OCI-LY1 (cell line): ENCODE data around the gene RADIL.
"Not testable (repeated sequence)": the region's sequence is repeated elsewhere in the genome, so short reads cannot be mapped to it uniquely, and the experiment has no call there.

ENCODE experiments used
- CTCF ChIP-seq: fragments of 200-600 bp; sonication (generic), shearing (Covaris generic); IDR thresholded peaks from 2 replicates; pipeline ENCODE4 v1.5.1; 2017; ENCODE audit warnings: mild to moderate bottlenecking, antibody characterized with exemption, low read length, moderate library complexity, mixed read lengths
- EZH2 ChIP-seq: fragments of 200-600 bp; sonication (generic), shearing (Covaris generic); IDR thresholded peaks from 2 replicates; pipeline ENCODE4 v1.8.0; 2017; ENCODE audit warnings: borderline replicate concordance, mixed run types, mild to moderate bottlenecking, antibody characterized with exemption, low read length, moderate library complexity, mixed read lengths

- TF ChIP-seq CTCF, EZH2: not testable (repeated sequence)
Measured at GRCh38 chr7:4794171-4794570, 89.3 kb downstream of the RADIL start.
